ENCODE measurements around the gene ABCB9.

The ABCB9 gene

GRCh38 chr12:122989874-122990419 is 23.7 kb upstream of the ABCB9 start:
- H3K27ac ChIP-seq = no peak overlapping the region
- TF ChIP-seq CTCF (IDR thresholded peaks at IDR 0.05) (no peak), ZFX (IDR thresholded peaks at IDR 0.05; ENCODE audit: borderline replicate concordance) (no peak)

GRCh38 chr12:122989225-122989839 is 23.1 kb upstream of the ABCB9 start:
- no peak overlapping the region for H3K27ac ChIP-seq
- TF ChIP-seq ZFX (IDR thresholded peaks at IDR 0.05; ENCODE audit: borderline replicate concordance) (no peak), CTCF (IDR thresholded peaks at IDR 0.05) (no peak)

GRCh38 chr12:122988612-122989212 is 22.4 kb upstream of the ABCB9 start:
- no peak overlapping the region for H3K27ac ChIP-seq

GRCh38 chr12:122988036-122988435 is 21.8 kb upstream of the ABCB9 start:
- no peak for TF ChIP-seq CTCF (IDR thresholded peaks at IDR 0.05)
- H3K27ac ChIP-seq = no peak overlapping the region

More at GRCh38 chr12:122988612-122989212, 22.4 kb upstream of the ABCB9 start:
- TF ChIP-seq CTCF (IDR thresholded peaks at IDR 0.05) (no peak), ZFX (IDR thresholded peaks at IDR 0.05; ENCODE audit: borderline replicate concordance) (no peak)

- TF ChIP-seq CTCF (IDR thresholded peaks at IDR 0.05) (no peak), ZFX (IDR thresholded peaks at IDR 0.05; ENCODE audit: borderline replicate concordance) (no peak)
- no peak overlapping the region for H3K27ac ChIP-seq
These were observed 21.1 kb upstream of the ABCB9 start for GRCh38 chr12:122987086-122987951.

GRCh38 chr12:122986258-122986871 is 20.1 kb upstream of the ABCB9 start:
- no peak overlapping the region for H3K27ac ChIP-seq
- TF ChIP-seq ZFX (IDR thresholded peaks at IDR 0.05; ENCODE audit: borderline replicate concordance) (no peak), CTCF (IDR thresholded peaks at IDR 0.05) (no peak)
